HepG2 (cell line): ENCODE results near the gene ANKRD40. TPM values are rescaled to one million over a fixed set of nuclear protein-coding genes. Genes with fewer than 3 reads are reported as not detected.

Source experiments
- ATF7 ChIP-seq, 2 experiments: fragments of 450-650 bp in 1 of 2; sonication (generic) in 1 of 2; formaldehyde crosslinking in 1 of 2; IDR thresholded peaks; 2 replicates each; pipeline versions ENCODE4 v1.4.0 to v1.6.1; 2016 to 2020; ENCODE audit warnings: antibody characterized with exemption in 1 of 2, mild to moderate bottlenecking in 1 of 2, missing genetic modification reagents in 1 of 2
- EED ChIP-seq: sonication (generic); formaldehyde crosslinking; IDR thresholded peaks from 2 replicates; pipeline ENCODE4 v1.5.0; 2020; ENCODE audit warnings: mild to moderate bottlenecking, missing genetic modification reagents
- FOXA1 ChIP-seq, 2 experiments: fragments of 450-650 bp in 1 of 2; sonication (generic) in 1 of 2; formaldehyde crosslinking in 1 of 2; IDR thresholded peaks; 2 replicates each; pipeline versions ENCODE4 v1.4.0 to v1.6.1; 2016 to 2020; ENCODE audit warnings: missing genetic modification reagents in 1 of 2
- GPN1 ChIP-seq: sonication (generic); formaldehyde crosslinking; IDR thresholded peaks from 2 replicates; pipeline ENCODE4 v1.5.1; 2020; ENCODE audit warnings: missing genetic modification reagents, borderline replicate concordance
- HES4 ChIP-seq: sonication (generic); formaldehyde crosslinking; IDR thresholded peaks from 2 replicates; pipeline ENCODE4 v1.9.0; 2021; ENCODE audit warnings: mild to moderate bottlenecking, missing genetic modification reagents, borderline replicate concordance
- JDP2 ChIP-seq: sonication (generic); formaldehyde crosslinking; IDR thresholded peaks from 2 replicates; pipeline ENCODE4 v1.8.1; 2022; ENCODE audit warnings: missing genetic modification reagents, borderline replicate concordance
- LCORL ChIP-seq, 2 experiments: fragments of 450-650 bp in 1 of 2; sonication (generic) in 1 of 2; formaldehyde crosslinking in 1 of 2; IDR thresholded peaks; 2 replicates each; pipeline versions ENCODE4 v1.5.0 to v1.6.1; 2017 to 2020; ENCODE audit warnings: antibody characterized with exemption in 1 of 2, missing genetic modification reagents in 1 of 2
- NCOA5 ChIP-seq: sonication (generic); formaldehyde crosslinking; IDR thresholded peaks from 2 replicates; pipeline ENCODE4 v1.4.0; 2020; ENCODE audit warnings: missing genetic modification reagents
- RAD21 ChIP-seq: fragments of 450-650 bp; formaldehyde crosslinking; IDR thresholded peaks from 2 replicates; pipeline ENCODE4 v1.5.0; 2020; ENCODE audit warnings: mild to moderate bottlenecking
- REPIN1 ChIP-seq: sonication (generic); formaldehyde crosslinking; IDR thresholded peaks from 2 replicates; pipeline ENCODE4 v1.8.0; 2022; ENCODE audit warnings: missing genetic modification reagents, low read depth, mild to moderate bottlenecking, borderline replicate concordance
- SMC3 ChIP-seq: IDR thresholded peaks from 2 replicates; pipeline ENCODE4 v1.6.1; 2011; ENCODE audit warnings: low read length, improper control_type of control experiment
- ZNF674 ChIP-seq: sonication (generic); formaldehyde crosslinking; IDR thresholded peaks from 2 replicates; pipeline ENCODE4 v1.5.0; 2020; ENCODE audit warnings: low read depth, mild to moderate bottlenecking, missing genetic modification reagents
- polyA plus RNA-seq, 8 experiments: library from polyadenylated mRNA; depleted of rRNA in 3 of 8; stranded (reverse) in 7 of 8; unstranded in 1 of 8; fragments of >200 nt; fragmentation: Illumina TruSeq in 4 of 8; extraction: Trizol in 4 of 8; gene quantifications; 2 replicates each; pipeline versions ENCODE4 v1.2.1 to v1.2.3, GENCODE V29; 2011 to 2016; ENCODE audit warnings: low read depth in 4 of 8, missing spikeins in 1 of 8, mixed read lengths in 1 of 8; ENCODE audit not compliant: insufficient read depth in 1 of 8
- total RNA-seq, 5 experiments: library from RNA; depleted of rRNA; stranded (reverse); fragments of >200 nt; fragmentation: Illumina TruSeq; extraction: Trizol; gene quantifications; 2 replicates each; pipeline ENCODE4 v1.2.3, GENCODE V29; 2016; ENCODE audit warnings: low read depth in 1 of 5
- TF ChIP-seq, protein P1 (sequence below): sonication (generic); formaldehyde crosslinking; IDR thresholded peaks from 2 replicates; pipeline ENCODE4 v1.4.0; 2020; ENCODE audit warnings: mild to moderate bottlenecking, missing genetic modification reagents
- TF ChIP-seq, protein P2 (sequence below), 2 experiments: sonication (generic) in 1 of 2; formaldehyde crosslinking in 1 of 2; IDR thresholded peaks; 2 replicates each; pipeline versions ENCODE4 v1.5.1 to v1.6.1; 2011 to 2020; ENCODE audit warnings: borderline replicate concordance in 1 of 2, low read depth in 1 of 2, low read length in 1 of 2, mild to moderate bottlenecking in 1 of 2, missing genetic modification reagents in 1 of 2, moderate library complexity in 1 of 2
- TF ChIP-seq, protein P3 (sequence below): sonication (generic); formaldehyde crosslinking; IDR thresholded peaks from 2 replicates; pipeline ENCODE4 v1.8.0; 2022; ENCODE audit warnings: low read depth, missing genetic modification reagents
- TF ChIP-seq, protein P4 (sequence below): sonication (generic); formaldehyde crosslinking; IDR thresholded peaks from 2 replicates; pipeline ENCODE4 v1.5.0; 2020; ENCODE audit warnings: mild to moderate bottlenecking, missing genetic modification reagents, moderate library complexity
- TF ChIP-seq, protein P5 (sequence below): sonication (generic); formaldehyde crosslinking; IDR thresholded peaks from 2 replicates; pipeline ENCODE4 v1.4.0; 2020; ENCODE audit warnings: missing genetic modification reagents, mild to moderate bottlenecking, borderline replicate concordance

The ANKRD40 gene
- total and polyA plus RNA-seq, 2 of the 13 experiments (the other 11 are each of a cell fraction or from before 2014, with no cell fraction given) = 35.0 to 46.4 TPM

DNA sequence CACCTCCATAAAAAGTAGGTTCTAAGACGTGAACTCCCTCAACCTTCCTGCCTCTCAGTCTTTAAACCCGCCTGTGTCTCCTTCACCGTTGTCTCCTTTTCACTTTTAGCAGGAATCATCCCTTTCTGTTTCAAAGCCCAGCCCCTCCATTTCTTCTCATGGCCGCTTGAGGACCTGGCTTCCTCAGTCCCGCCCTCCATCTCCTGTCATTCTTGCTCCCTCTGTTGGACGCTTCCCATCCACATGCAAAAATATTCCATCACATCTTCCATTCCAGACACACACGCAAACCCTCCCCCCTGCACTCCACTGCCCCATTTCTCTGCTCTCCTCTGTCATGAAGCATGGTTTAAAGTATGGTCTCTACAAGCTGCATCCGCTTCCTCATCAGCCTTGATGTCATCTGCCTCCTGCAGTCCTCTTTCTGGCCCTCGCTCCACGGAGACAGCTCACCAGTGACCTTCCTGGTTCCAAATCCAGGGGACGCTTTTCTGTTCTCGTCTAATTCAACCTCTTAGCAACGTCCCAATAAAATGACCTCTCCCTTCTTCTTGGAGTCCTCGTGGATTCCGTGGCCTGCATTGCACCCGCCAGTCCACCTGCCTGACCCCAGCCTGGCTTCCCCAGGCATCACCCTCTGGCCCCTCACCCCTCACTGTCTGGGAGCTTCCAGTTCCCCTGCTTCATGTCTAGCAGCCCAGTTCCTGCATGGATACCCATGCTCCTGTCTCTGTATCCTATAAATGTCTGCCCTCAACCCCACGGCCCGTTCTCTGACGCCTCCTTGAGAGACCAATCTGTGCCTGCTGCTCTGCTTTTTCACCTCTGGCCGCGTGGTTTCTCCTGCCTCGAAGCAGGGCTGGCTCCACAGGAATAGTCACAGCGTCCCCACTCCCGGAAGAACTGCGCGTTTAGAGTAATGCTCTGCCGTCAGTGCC is 26.2 kb downstream of the ANKRD40 start (continued):
- TF ChIP-seq, protein P1, sequence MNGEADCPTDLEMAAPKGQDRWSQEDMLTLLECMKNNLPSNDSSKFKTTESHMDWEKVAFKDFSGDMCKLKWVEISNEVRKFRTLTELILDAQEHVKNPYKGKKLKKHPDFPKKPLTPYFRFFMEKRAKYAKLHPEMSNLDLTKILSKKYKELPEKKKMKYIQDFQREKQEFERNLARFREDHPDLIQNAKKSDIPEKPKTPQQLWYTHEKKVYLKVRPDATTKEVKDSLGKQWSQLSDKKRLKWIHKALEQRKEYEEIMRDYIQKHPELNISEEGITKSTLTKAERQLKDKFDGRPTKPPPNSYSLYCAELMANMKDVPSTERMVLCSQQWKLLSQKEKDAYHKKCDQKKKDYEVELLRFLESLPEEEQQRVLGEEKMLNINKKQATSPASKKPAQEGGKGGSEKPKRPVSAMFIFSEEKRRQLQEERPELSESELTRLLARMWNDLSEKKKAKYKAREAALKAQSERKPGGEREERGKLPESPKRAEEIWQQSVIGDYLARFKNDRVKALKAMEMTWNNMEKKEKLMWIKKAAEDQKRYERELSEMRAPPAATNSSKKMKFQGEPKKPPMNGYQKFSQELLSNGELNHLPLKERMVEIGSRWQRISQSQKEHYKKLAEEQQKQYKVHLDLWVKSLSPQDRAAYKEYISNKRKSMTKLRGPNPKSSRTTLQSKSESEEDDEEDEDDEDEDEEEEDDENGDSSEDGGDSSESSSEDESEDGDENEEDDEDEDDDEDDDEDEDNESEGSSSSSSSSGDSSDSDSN (CRISPR knock-in tag) = no peak
- TF ChIP-seq GPN1 (CRISPR knock-in tag) (no peak), RAD21 (peak; percentile 83), NCOA5 (CRISPR knock-in tag) (no peak), LCORL (IDR thresholded peaks at IDR 0.05) (no peak), LCORL (CRISPR knock-in tag; IDR thresholded peaks at IDR 0.05) (0 out of 2 replicates have a peak, but pooled peaks have one; percentile 15), REPIN1 (CRISPR knock-in tag) (no peak), SMC3 (peak; percentile 92), JDP2 (CRISPR knock-in tag) (no peak), ATF7 (IDR thresholded peaks at IDR 0.05) (no peak), ATF7 (CRISPR knock-in tag; IDR thresholded peaks at IDR 0.05) (no peak), HES4 (CRISPR knock-in tag) (no peak), EED (CRISPR knock-in tag) (0 out of 2 replicates have a peak, but pooled peaks have one; percentile 25), ZNF674 (CRISPR knock-in tag) (no peak), FOXA1 (IDR thresholded peaks at IDR 0.05) (no peak), FOXA1 (CRISPR knock-in tag; IDR thresholded peaks at IDR 0.05) (no peak)
- TF ChIP-seq, protein P2, sequence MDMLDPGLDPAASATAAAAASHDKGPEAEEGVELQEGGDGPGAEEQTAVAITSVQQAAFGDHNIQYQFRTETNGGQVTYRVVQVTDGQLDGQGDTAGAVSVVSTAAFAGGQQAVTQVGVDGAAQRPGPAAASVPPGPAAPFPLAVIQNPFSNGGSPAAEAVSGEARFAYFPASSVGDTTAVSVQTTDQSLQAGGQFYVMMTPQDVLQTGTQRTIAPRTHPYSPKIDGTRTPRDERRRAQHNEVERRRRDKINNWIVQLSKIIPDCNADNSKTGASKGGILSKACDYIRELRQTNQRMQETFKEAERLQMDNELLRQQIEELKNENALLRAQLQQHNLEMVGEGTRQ (IDR thresholded peaks at IDR 0.05; ENCODE audit: low read depth, low read length) = no peak
- TF ChIP-seq, protein P2 (CRISPR knock-in tag; IDR thresholded peaks at IDR 0.05; ENCODE audit: borderline replicate concordance) = no peak
- TF ChIP-seq, protein P3, sequence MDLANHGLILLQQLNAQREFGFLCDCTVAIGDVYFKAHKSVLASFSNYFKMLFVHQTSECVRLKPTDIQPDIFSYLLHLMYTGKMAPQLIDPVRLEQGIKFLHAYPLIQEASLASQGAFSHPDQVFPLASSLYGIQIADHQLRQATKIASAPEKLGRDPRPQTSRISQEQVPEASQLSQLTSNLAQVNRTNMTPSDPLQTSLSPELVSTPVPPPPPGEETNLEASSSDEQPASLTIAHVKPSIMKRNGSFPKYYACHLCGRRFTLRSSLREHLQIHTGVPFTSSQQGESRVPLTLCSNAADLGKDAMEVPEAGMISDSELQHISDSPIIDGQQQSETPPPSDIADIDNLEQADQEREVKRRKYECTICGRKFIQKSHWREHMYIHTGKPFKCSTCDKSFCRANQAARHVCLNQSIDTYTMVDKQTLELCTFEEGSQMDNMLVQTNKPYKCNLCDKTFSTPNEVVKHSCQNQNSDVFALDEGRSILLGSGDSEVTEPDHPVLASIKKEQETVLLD (CRISPR knock-in tag) = no peak
- TF ChIP-seq, protein P4, sequence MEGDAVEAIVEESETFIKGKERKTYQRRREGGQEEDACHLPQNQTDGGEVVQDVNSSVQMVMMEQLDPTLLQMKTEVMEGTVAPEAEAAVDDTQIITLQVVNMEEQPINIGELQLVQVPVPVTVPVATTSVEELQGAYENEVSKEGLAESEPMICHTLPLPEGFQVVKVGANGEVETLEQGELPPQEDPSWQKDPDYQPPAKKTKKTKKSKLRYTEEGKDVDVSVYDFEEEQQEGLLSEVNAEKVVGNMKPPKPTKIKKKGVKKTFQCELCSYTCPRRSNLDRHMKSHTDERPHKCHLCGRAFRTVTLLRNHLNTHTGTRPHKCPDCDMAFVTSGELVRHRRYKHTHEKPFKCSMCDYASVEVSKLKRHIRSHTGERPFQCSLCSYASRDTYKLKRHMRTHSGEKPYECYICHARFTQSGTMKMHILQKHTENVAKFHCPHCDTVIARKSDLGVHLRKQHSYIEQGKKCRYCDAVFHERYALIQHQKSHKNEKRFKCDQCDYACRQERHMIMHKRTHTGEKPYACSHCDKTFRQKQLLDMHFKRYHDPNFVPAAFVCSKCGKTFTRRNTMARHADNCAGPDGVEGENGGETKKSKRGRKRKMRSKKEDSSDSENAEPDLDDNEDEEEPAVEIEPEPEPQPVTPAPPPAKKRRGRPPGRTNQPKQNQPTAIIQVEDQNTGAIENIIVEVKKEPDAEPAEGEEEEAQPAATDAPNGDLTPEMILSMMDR = peak; percentile 78
- TF ChIP-seq, protein P5, sequence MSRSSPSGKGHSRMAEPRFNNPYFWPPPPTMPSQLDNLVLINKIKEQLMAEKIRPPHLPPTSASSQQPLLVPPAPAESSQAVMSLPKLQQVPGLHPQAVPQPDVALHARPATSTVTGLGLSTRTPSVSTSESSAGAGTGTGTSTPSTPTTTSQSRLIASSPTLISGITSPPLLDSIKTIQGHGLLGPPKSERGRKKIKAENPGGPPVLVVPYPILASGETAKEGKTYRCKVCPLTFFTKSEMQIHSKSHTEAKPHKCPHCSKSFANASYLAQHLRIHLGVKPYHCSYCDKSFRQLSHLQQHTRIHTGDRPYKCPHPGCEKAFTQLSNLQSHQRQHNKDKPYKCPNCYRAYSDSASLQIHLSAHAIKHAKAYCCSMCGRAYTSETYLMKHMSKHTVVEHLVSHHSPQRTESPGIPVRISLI (CRISPR knock-in tag) = no peak
